DMS79 treated with DMSO at 0.1 percent for 48 hours (cell line): Measurements from ENCODE around the gene IL5.
A peak's percentile ranks its signal among the peaks of the same experiment; 100 is the strongest.
"Not testable (repeated sequence)": the region's sequence is repeated elsewhere in the genome, so short reads cannot be mapped to it uniquely, and the experiment has no call there.

ENCODE experiments used
- DNase-seq: peaks from one replicate; lab custom pipeline; 2025; lab: John Stamatoyannopoulos, UW

IL5 gene

DNA sequence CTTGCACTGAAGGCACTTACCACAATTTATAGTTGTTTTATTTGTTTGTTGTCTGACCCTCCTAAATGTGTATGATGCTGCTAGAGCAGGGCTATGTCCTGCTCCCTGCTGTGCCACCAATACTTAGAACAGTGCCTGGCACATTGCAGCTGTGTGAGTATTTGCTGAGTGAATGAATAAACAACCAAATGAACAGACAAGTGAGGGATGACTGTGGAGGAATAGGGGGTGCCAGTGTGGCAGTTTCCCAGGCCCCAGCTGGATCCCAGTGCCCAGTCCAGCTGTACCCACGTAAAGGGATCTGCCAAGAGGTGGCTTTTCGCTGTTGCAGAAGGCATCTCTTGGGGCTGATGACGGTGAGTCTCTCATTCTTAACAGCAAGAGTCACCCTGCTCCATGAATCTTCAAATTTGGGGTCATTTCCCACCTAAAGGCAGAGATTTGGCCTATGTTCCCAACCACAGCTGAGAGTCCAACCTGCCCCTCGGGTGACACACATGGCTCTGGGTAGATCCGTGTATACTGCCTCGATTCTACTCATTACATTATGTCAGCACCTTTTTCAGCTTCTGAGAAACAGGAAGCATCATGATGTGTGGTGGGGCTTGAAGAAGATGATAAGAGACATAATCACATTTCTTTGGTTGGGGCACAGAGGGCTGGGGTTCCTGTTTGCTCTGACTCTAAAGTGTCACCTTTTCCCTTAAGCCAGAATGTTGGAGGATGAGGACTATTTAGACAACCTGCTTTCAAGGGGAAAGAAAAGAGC lies 14.3 kb downstream of the IL5 start:
- no peak for DNase-seq

DNA sequence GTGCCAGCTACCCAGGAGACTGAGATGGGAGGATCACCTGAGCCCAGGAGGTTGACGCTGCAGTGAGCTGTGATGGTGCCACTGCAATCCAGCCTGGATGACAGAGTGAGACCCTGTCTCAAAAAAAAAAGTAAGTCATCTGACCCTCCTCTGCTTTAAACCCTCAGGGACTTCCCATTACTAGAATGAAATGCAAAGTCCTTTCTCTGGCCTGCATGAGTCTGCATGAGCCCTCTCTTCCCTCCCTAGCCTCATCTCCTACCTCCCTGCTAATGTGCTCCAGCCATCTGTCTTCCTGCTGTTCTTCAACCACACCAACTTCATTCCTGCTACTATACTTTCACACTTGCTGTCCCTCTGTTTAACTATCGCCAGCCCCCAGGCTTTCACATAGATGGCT lies 15.3 kb downstream of the IL5 start:
- no peak for DNase-seq

DNA sequence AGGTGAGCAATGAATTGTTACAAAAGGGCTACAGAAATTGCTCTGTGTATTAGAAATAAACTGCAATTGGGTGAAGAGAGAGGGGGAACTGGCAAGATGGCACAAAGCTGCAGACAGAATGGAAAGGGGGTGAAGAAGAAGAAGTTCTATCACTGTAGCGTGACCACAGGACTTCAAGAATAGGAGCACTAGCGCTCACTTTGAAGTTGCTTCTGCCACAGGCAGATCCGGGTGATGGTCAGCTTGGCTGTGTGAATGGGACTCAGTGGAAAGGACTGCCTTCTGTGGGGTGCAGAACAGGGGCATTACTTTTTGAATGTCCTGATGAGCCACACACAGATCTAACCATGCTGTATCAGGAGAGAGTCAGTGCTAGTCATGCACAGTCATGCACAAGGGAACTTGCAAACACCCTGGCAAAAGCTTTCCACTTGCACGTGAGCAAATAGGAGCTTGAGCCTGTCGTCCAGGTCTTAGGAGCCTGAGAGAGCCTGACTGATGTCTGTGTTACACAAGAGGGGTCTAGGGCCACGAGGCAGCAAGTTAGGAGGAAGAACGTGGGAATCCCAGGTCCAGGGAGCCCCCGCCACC lies 16.3 kb downstream of the IL5 start:
- no peak for DNase-seq

DNA sequence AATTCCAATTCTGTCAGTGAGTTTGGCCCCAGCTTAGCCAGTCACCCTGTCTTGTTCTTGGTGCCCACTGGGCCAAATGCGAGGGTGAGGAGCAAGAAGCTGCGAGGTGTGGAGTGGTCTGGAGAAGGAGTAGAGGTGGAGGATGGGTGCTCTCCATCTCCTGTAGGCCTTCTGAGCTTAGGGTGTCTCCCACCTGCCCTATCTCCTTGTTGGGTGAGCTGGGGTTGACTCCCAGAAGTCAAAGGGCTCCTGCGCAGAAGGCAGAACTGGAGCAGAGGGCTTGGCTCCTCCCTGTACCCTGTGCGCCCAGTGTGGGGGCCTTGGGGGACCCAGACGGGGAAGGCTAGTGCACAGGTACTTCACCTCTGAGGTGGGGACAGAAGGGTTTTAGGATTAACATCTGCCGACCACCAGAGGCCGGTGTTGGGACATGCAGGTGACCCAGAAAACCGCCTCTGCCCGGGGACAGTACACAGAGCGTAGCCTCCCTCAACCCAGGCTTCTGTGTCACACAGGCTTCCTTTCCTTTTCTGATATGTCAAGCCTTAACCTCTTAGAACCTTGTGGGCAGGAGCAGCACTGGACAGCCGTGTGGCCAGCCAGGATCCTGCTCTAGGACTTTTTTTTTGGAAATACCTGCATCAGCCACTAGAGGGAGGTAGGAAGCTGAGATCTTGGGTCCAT lies 16.9 kb downstream of the IL5 start:
- DNase-seq = peak; percentile 5

DNA sequence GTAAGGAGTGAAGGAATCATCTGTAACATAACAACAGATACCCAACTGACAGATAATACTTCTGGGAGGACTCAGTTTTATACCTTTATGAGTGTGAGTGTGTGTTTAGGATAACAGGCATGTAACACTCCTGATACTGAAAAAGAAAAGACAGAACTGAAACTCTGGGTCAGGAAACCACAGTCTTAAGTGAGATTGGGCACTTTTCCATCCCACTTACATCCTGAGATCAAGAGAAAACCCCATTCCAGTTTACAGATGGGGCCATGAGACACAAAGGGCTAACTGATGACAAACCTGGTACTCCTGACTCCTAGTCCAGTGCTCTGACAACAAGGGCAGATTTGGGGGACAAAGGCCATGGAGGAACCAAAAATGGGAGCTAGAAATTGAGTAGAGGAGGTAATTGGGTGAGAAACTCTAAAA lies 18.0 kb downstream of the IL5 start:
- no peak for DNase-seq

DNA sequence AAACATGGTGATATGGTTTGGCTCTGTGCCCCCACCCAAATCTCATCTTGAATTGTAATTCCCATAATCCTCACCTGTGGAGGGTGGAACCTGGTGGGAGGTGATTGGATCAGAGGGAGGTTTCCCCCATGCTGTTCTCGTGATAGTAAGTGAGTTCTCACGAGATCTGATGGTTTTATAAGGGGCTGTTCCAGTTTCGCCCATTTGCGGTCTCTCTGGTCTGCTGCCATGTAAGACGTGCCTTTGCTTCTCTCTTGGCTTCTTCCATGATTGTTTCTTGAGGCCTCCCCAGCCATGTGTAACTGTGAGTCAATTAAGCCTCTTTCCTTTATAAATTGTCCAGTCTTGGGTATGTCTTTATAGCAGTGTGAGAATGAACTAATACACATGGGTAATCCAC lies 18.4 kb downstream of the IL5 start:
- not testable (repeated sequence) for DNase-seq

DNA sequence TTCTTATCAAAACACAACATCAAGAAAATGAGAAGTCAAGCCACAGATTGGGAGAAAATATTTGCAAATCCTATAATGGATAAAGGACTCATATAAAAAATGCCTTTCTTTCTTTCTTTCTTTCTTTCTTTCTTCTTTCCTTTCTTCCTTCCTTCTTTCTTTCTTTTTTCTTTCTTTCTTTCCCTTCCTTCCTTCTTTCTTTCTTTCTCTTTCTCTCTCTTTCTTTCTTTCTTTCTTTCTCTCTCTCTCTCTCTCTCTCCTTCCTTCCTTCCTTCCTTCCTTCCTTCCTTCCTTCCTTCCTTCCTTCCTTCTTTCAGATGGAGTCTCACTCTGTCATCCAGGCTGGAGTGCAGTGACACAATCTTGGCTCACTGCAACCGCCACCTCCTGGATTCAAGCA lies 21.3 kb downstream of the IL5 start:
- not testable (repeated sequence) for DNase-seq

GRCh38 chr5:132513618-132514336 lies 29.5 kb downstream of the IL5 start:
- not testable (repeated sequence) for DNase-seq

DNA sequence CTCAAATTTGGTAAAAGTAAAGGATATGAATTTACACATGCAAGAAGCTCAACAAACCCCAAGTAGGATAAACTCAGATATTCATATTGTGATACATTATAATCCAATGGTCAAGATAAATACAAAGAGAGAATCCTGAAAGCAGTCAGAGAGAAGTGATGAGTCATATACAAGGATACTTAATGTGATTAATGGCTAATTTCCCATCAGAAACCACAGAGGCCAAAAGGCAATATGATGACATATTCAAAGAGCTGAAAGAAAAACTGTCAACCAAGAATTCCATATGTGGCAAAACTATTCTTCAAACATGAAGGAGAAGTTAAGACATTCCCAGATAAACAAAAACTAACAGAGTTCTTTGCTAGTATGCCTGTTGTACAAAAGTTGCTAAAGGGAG lies 33.2 kb downstream of the IL5 start:
- no peak for DNase-seq

DNA sequence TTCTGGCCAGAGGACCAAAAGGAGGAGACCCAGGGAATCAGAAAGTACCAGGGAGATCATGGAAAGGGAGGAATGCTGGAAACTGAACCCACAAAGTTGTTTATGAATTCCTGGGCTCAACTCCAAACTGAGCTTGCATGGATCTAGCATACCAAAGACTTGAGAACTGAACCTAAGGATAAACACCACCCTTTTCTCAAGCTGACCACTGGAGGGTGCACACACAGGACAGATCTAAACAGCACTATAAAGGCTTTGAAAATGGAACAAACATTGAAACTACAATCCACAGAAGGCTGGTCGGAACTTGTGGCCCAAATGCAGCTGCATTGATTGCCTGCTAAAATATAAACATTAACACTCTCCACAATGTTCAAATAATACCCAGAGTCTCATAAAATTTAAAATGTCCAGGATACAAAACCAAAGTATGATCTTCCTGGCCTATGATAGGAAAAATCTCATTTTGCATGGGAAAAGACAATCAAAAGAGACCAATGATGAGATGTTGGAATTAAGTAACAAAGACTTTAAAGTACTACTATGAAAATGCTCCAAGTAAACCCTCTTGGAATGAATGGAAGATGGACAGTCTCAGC lies 37.1 kb downstream of the IL5 start:
- DNase-seq = no peak

GRCh38 chr5:132505641-132506040 lies 37.7 kb downstream of the IL5 start:
- DNase-seq = no peak

GRCh38 chr5:132504746-132505145 lies 38.6 kb downstream of the IL5 start:
- no peak for DNase-seq

DNA sequence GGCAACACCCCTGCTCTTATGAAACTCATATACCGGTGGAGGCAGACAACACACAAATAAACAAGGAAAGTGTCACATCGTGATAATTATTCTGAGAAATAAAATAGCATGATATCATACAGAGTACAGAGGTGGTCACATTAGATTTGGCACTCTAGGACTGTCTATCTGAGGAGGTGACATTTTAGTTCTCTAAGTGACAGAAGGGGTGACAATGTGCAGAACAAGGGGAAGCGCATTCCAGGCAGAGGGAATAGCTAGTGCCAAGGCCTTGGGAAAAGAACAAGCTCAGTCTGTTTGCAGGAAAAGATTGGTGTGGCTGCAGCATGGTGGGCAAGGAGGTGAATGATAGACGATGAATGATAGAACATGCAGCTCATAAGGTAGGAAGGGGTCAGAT lies 40.1 kb downstream of the IL5 start:
- DNase-seq = no peak

- DNase-seq = no peak
Observed at GRCh38 chr5:132501961-132502931, 41.1 kb downstream of the IL5 start.

- no peak for DNase-seq
Observed at GRCh38 chr5:132501629-132501956, 41.7 kb downstream of the IL5 start.

DNA sequence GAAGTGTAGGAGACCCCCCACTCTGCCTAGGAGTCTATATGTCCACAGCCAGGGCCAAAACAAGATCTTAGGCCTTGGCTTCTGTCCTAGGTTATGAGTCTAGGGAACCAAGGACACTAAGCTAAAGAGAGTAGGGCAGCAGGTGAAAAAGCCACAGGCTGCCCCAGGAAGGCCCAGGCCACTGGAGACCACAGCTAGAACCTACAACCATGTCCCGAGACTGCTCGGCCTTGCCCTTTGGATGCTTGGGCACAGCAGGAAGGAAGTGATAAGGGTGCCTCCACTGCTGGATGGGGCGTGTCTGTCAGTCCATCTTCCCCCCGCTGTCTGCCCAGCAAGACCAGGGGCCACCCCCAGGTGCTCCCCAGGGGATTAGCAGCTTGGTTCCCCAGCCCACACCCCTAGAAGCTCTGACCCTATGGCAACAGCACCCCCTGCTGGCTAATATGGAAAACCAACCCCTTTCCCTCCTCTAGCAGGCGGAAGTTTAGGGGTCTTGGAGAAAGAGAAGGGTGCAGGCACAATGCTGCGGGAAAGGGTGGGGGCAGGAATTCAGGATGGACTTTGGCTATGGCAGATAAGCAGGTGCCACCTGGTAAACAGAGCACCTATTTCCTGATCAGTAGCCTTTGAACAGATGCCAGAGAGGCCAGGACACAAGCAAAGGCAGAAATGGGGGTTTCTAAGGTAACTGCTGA lies 42.2 kb downstream of the IL5 start:
- DNase-seq = peak; percentile 1

DNA sequence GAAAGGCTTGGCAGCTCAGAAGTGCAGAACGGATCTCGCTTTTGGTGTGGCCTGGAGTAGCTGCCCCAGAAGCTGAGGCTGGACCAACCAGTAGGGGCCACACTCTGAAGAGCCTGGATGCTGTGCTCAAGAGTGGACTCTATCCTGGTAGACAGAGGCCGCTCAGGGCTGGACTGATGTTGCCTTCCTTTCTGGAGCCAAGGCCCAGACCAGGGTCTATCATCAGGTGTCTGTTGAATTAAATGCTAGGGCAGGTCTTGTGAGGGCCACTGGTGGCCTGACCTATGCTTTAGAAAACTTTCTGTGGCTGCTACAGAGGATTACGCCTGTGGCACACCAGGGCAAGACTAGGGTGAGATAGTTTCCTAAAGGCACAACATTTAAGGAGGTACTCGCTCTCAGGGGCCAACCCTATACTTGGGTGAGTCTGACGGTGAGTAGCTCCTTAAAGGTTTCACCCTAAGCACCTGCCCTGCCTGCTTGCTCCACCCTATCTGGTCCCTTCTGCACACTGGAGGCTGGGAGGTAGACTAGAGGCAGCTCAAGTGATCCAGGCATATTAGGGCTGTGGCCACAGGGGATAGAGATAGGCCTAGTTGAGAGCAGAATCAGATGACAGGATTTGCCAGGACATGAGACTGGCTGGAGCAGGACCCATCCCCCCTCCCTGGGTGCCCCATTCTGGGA lies 42.9 kb downstream of the IL5 start:
- no peak for DNase-seq

GRCh38 chr5:132499440-132500243 lies 43.7 kb downstream of the IL5 start:
- DNase-seq = no peak

- no peak for DNase-seq
Observed at GRCh38 chr5:132498686-132499271, 44.5 kb downstream of the IL5 start.
